COLO668 (cell line): Measurements from ENCODE around the gene OSTN.
"Not testable (repeated sequence)": the region's sequence is repeated elsewhere in the genome, so short reads cannot be mapped to it uniquely, and the experiment has no call there.

Experiments
- DNase-seq: peaks from one replicate; lab custom pipeline; 2025; ENCODE audit not compliant: unreplicated experiment; lab: John Stamatoyannopoulos, UW

OSTN gene

DNA sequence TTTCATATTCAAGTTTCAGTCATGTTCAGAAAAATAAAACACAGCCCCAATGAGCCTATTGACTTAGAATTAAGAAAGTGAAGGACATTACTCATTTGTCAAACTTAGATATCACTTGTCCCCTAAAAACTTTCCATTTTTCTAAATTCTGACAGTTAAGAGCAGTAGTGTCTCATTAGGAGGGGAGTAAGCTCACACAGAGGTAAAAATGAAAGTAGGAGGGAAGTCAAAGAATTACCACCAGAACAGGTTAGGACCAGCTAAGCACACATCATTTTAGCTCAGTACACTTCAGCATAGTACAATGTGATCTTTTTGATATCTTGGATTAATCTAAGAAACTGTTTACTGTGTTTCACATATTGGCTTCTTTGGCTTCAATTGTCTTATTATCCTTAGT, 64.3 kb downstream of the OSTN start:
- DNase-seq = no peak

DNA sequence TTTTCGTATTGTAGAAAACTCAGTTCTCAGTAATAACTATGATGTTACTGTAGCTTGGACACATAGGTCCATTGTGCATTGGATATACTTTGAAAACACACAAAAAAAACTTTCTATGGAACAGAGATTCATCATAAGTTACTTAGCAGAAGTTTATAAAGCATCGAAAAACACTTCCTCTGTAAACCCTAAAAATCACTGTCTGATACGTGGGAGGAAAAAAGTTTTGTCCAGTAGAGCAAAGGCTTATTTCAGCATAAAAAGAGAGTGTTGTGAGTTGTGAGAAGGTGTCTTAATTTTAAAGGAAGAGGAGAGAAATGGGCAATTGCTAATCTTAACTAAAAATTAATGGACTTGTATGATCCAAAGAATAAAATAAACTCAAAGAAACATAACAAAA, 64.8 kb downstream of the OSTN start:
- no peak for DNase-seq

DNA sequence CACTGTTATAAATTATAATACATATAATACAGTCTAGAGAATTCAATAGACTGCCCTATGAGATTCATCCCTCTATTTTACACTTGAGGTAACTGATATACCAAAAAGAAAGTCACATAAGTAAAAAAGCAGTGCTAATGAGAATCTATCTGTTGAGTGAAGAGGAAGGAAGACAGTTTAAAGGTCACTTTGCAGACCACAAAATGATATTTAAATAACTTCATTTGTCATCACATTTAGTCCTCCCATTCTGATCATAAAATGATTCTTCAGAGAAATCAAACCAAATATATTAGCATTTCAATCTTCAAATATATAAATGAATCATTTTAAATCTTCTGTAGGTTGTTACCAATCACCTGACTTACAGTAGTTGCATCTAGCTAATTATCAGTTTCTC, 69.7 kb downstream of the OSTN start:
- no peak for DNase-seq

DNA sequence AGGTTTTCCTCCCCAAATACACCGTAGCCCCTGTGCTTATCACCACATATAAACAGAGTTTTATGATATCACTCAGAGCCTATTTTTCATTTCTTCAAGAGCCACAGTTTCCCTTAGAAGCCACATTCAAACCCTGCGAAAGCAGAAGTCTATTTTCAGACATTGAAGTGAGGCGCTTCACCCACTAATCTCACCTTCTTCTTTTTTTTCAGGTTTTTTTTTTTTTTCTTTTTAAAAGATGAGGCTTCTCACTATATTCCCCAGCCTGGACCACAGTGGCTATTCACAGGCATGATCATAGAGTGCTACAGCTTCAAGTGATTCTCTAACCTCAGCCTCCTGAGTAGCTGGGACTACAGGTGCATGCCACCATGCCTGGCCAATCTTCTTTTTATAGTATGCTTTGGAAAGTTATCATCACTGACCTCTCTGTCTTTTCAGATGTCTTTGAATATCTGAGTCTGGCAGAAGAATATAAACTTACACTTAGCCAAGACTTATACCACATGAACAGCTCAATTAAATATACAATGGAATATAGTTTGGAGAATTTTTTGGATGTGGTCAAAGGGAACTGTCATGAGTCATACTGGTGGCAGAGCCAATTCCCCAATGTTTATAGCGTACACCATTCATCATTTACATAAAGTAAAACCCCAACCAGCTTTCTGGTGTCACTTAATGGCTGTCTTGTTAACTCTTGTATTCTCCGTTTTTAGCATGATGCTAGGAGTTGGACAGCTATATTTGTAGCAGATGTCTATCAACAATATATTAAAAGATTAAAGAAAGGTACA, 70.4 kb downstream of the OSTN start:
- no peak for DNase-seq

DNA sequence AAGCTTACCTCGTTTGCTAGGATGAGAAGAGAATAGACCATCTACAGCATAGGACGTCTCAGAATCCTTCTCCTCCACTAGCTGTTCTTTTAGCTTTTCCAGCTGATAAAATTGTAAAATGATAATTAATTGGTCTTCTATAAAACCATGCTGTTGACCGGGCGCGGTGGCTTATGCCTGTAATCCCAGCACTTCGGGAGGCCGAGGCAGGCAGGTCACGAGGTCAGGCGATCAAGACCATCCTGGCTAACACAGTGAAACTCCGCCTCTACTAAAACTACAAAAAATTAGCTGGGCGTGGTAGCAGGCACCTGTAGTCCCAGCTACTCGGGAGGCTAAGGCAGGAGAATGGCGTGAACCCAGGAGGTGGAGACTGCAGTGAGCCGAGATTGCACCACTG, 76.2 kb downstream of the OSTN start:
- DNase-seq = not testable (repeated sequence)

DNA sequence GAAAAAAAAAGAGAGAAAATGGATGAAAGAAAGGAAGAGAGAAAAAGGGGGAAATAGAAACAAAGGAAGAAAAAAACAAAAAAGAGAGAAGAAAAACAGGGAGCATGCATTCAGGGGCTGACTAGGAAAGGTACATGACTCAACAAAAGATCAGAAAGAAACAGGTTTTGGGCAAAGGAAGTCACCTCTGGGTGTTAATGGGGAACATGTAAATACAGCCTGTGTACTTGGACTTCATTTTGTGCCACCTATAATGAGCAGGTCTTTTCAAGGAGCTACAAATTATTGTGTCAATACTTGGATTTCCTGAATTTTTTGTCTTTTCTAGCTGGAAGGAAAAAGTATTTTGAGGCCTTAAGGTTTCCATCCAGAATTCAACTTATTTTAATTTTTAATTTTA, 76.7 kb downstream of the OSTN start:
- no peak for DNase-seq

DNA sequence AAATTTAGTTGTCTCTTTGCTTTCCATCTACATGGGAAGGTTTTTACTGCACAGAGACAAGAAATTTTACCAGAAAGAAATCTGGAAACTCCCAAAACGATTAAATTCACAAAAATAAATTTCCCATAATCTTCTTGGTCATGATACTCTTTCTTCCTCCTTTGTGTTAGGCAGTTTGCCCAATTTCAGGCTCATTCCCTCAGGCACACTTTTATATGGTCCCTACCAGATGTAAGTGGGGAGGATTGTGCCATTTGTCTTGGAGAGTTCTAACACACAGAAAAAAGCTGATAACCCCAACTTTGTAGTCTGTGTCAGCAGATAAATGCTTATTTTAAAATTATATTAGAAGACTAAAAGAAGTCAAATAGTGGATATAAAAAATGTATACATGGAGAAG, 81.1 kb downstream of the OSTN start:
- DNase-seq = no peak

DNA sequence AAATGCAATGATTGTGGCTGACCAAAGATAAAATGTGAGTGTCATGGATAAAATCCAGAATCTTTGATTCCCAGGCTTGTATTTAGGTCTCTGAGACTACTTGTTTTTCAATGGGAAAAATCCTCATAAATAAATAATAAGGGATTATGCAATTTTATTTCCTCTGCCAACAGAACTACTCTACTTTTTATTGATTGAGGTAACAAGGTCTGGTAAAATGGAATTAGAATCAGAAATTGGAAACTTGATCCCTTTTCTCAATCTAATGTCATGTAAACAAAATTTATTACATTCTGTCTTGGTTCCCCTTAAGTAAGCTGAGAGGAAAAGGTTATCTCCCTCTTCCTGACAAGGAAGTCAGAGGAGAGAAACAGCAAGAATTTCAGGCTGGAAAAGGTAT, 81.8 kb downstream of the OSTN start:
- DNase-seq = no peak

DNA sequence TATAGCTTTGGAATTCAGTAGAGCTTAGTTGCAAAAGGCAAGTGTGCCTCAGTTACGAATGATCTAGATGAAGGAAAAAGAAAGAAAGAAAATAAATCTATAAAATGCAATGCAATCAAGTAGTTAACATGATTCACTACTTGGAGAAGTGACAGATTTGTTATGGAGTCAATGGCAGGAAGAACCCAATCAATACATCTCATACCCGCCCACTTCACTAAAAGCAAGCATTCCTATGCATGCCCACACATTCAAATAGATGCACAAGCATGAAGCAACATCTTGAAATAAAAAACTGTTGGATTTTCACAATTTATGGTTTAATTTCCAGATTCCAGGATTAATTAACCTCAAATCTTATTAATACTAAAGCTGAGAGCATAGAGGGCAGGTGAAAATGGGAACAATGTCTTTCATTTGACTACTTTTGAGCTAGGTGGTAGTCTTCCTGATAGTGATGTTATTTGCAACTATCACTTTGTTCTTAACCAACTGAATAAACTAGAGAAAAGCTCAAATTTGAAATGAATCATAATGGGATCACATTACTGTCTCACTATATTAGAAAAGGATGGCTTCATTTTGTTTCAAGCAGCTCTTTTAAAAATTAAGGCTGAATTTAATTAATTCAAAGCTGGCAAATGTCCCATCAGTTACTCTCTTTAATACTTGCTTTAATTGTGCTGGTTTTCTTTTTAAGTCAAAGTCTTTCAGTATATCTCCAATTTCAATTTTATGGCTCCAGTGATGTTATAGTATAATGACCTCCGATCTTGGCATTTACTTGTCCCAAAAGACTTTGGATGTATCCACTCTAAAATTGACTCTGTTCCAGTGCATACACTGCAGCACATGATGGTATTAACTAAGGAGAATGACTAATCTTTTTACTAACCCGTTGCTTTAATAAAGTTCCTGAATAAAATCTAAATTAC, 83.5 kb downstream of the OSTN start:
- DNase-seq = no peak

DNA sequence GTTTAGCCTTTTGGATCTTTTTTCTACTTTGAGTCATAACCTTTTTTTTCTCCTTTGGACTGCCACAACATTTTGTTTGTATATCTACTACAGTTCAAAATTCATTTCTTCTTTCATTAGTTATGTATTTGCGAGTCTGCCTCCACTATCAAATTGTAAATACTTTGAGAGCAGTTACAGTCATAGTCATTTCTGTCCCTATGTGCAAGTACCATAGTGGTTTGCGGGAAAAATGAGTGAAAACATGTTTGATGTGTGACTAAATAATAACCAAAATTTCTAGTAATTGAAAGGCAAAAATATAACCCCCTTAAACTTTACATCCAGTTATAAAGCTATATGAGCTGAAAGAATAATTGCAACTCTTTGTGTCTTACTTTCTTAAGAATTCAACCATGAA, 84.4 kb downstream of the OSTN start:
- DNase-seq = no peak

DNA sequence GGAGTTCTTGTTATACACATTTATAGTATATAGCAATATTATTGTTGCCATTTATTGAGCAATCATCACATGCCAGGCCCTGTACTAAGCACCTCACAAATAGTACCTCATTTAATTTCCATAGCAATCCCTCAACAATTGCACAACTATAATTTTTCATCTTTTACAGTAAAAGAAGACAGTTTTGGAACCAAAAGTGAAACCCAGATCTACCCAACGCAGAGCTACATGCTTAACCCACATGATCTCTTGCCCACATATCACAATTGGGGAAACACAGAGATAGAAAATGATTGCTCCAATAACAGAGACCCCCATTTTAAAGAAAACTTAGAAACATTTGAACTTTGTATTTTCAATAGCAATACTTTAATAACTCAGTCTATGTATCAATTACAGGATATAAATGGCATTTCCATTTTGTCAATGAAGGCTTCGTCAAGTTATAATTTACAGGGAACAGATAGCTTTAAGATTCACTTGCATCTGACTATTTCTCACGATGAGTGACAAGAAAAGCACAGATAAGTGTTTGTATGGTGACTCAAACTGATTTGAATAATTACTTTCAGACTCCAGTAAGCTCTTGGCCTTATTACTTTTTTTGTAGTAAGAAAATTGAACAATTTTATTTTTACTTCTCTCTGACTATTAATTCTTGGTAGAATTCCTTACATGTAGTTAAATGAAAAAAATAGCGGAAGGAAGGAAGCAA, 91.4 kb downstream of the OSTN start:
- DNase-seq = no peak

DNA sequence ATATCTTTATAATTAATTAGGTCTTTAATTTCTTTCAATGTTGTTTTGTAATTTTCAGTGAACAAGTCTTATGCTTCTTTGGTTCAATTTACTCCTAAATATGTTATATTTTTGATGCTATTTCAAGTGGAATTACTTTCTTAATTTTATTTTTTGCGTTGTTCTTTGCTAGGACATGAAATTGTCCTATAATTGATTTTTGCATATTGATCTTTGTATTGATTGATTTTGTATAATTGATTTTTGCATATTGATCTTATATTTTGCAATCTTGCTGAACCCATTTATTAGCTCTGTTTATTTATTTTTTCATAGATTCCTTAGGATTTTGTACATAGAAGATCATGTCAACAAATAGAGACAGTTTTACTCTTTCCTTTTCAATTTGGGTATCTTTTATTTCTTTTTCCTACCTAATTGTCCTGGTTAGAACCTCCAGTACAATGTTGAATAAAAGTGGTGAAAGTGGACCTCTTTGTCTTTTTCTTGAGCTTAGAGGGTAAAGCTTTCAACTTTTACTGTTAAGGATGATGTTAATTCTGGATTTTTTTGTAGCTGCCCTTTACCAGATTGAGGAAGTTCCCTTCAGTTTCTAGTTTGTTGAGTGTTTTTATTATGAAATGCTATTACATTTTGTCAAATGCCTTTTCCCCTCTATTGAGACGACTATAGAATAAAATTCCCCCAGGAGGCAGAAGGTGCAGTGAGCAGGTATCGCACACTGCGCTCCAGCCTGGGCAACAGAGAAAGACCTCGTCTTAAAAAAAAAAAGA, 93.4 kb downstream of the OSTN start:
- no peak for DNase-seq

DNA sequence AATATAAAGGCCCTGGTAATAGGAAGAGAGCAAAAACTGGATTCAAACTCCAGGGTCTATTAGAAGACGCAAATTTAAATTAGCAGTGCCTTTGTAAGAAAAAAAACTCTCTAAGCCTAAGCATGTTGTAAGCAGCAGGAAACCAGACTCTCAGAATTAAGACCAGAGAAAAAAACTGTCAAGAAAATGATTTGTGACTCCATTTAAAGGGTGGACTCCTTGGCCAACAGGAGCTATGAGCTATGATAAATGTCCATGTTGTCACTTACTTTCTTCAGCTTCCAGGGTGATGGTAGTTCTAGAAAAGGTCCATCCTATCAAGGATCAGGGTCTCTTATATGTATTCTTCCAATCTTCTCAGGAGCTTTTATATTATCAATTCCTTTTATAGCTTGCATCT, 95.2 kb downstream of the OSTN start:
- no peak for DNase-seq

DNA sequence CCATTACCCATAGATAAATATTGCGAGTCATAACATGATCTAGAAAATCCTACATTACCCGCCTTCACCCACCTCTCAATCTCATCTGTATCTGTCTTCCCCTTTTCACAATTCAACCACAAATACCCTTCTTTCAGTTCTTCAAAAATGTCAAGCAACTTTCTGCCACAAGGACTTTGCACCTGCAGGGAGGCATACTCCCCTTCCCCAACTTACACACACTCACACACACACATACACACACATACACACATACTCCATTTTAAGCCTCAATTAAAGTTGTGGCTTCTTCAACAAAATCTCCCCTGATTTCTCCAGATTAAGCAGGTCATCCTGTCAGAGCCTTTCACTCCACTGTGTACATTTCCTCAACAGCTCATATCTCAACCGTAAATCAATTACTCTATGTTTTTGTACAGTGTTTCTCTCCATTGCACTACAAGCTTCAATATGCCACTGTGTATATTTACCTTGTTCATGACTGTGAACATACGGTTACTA, 97.0 kb downstream of the OSTN start:
- no peak for DNase-seq

DNA sequence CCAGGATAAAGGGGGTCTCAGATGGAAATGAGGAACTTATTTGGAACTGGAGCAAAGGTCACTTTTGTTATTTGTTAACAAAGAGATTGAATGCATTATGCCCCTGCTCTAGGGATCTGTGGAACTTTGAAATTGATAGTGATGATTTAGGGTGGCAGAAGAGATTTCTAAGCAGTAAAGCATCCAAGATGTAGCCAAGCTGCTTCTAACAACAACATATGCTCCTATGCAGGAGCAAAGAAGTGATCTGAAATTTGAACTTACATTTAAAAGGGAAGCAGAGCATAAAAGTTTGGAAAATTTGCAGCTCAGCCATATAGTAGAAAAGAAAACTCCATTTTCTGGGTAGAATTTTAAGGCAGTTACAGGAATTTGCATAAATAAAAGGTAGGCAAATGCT, 99.8 kb downstream of the OSTN start:
- no peak for DNase-seq

DNA sequence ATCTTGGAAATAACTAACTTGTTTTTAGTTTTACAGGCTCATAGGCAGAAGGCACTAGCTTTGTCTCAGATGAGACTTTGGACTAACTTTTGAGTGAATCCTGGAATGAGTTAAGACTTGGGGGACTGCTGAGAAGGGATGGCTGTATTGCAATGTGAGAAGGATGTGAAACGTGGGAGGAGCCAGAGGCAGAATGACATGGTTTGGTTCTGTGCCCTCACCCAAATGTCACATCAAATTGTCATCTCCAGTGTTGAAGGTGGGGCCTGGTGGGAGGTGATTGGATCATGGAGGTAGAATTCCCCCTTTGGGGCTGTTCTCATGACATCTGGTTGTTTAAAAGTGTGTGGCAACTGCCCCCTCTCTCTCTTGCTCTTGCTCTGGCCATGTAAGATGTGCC, 101.4 kb downstream of the OSTN start:
- no peak for DNase-seq

DNA sequence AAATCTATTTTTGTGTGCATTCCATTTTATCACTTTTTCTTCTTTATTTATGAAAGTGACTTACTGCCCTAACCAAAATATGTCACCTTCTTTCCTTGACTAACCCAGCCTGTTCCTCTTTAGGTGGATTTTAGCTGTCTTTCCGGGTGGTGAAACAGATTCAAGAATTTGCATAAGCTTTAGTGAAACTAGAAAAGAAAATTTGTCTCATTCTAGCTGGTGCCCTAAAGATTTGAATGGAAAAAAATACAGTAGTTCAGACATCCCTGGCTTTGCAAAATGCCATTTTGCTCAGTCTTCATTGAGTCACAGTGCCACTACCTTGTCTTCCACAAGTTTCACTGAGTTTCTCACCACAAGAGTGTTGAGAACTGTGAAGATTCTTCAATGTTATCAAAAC, 102.0 kb downstream of the OSTN start:
- no peak for DNase-seq

DNA sequence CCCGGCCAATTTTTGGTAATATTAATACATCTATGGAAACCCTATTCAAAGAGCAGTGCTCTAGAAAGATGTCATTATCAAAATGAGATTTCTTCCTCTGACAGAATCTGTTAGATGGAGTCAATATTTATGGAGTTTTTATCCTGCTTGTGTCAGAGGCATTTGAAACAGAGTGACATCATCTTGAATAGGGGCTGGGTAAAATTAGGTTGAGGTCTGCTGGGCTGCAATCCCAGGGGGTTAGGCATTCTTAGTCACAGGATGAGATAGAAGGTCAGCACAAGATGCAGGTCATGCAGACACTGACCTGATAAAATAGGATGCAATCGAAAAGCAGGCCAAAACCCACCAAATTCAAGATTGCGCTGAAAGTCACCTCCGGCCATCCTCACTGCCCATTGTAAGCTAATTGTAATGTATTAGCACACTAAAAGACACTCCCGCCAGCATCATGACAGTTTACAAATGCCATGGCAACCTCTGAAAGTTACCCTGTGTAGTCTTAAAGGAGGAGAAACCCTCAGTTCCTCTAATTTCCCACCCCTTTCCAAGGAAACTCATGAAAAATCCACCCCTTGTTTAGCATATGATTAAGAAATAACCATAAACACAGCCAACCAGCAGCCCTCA, 102.9 kb downstream of the OSTN start:
- DNase-seq = no peak

DNA sequence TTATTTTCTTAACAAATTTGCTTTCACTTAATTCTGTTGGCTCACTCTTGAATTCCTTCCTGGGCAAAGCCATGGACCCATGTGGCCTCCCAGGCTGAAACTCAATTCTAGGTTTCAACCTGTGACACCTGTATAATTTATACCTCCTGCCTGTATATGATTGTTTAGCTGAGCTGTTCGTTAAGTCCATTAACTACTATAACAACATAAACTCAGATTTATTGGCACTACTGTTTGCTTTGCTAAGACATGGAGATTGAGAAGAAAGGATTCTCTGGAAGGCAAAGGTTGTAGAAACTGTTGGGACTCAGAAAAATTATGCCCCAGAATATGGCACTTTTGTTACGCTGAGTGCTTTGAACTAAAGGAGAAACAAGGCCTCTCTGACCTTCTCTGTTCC, 103.4 kb downstream of the OSTN start:
- no peak for DNase-seq

DNA sequence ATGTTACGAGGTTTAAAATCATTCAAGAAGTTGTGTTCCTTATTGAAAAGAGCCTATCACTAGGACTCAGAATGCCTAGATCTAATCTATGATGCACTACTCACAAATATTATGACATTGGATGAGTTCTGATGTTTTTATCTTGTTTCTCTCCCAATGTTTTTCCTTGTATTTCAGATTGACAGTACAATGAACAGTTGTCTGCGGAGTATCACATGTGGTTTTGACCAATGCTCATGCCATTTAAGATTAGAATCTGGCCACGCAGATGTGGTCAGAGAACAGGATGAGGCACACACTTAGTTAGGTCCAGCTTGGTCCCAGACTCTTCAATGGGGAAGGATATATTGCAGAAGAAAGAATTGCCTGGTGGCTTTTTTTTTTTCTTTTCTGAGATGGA, 104.6 kb downstream of the OSTN start:
- no peak for DNase-seq
